Hematopoietic multipotent progenitor cell treated with erythropoietin and hydrocortisone succinate and interleukin-3 and kit ligand, for 17 days (in vitro differentiated cells): Measurements from ENCODE around the gene CABP2.
"Not testable (repeated sequence)": the region's sequence is repeated elsewhere in the genome, so short reads cannot be mapped to it uniquely, and the experiment has no call there.

Experiments used
- DNase-seq: peaks from one replicate; pipeline ENCODE4 v3.0.0-alpha.2; 2015; ENCODE audit warnings: low spot score

Gene CABP2

GRCh38 chr11:67522844-67523555, at the start of gene CABP2:
Gene CABP2, minus strand, starts transcription at chr11:67523446. Its CDS starts 120 bp downstream, at chr11:67523326.
- no peak for DNase-seq

DNA sequence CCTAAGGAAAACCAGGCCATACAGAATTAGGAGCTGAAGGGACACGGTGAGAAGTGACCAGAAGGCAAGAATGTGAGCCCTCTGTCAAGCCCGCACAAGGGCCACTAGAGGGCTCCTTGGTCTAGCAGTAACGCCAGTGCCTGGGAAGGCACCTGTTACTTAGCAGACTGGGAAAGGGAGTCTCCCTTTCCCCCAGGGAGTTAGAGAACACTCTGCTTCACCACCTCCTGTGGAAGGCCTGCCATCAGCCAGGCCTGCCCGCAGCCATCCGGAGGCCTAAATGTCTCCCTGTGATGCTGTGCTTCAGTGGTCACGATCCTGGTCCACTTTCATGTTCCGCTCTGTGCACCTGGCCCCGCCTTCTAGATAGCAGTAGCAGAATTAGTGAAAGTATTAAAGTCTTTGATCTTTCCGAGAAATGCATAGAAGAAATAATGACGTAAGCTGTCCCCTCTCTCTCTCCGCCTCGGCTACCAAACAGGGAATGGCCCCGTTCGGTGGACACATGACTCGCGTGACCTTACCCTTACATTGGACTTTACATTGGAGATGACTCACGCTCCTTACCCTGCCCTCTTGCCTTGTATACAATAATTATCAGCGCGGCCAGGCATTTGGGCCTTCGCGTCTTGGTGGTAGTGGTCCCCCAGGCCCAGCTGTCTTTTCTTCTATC, 49.6 kb upstream of the CABP2 start:
- DNase-seq: peak; percentile 29

DNA sequence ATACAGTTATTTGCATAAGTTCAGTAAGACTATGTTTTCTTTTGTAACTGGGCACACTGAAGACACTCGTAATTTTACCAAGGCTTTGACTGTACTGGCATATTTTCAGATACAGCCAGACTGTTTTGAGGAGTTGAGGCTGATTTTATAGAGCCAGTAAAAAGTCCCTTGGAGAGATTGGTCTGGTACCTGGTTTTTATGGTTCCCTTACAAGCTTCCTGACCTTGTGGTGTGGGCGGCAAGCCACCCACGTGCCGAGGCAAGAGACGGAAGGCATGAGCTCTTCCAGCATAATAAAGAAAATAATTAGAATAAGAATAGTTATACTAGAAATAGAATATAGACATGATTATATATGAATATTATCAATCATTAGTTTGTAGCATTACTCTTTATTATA, 49.1 kb upstream of the CABP2 start:
- DNase-seq: no peak

DNA sequence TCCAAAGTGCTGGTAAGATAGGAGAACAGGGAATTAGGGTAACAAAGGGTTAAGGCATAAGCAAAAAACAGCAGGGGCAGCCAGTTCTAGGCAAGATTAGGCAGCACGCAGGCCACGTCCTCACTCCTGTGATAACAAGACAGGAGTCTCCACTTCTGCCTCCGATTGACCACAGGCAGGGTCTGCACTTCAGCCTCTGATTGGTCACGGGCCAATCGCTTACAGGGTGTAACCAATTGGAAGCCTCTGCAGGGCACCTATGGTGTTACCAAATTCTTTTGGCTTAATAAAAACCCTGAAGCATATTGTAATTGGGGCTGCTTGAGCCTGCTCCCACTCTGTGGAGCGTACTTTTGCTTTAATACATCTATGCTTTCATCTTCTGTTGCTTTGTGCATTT, 48.2 kb upstream of the CABP2 start:
- DNase-seq: no peak

GRCh38 chr11:67564230-67564629, 41.0 kb upstream of the CABP2 start:
- no peak for DNase-seq

DNA sequence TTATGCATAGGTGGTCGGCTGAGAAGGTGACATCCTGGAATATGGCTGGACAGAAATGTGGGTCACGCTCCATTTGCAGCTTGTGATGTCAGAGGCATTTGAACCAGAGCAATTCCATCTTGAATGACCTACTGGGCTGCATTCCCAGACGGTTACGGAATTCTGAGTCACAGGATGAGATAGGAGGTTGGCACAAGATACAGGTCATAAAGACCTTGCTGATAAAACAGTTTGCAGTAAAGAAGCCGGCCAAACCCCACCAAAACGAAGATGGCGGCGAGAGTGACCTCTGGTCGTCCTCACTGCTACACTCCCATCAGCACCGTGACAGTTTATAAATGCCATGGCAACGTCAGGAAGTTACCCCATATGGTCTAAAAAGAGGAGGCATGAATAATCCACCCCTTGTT, 40.5 kb upstream of the CABP2 start:
- not testable (repeated sequence) for DNase-seq

DNA sequence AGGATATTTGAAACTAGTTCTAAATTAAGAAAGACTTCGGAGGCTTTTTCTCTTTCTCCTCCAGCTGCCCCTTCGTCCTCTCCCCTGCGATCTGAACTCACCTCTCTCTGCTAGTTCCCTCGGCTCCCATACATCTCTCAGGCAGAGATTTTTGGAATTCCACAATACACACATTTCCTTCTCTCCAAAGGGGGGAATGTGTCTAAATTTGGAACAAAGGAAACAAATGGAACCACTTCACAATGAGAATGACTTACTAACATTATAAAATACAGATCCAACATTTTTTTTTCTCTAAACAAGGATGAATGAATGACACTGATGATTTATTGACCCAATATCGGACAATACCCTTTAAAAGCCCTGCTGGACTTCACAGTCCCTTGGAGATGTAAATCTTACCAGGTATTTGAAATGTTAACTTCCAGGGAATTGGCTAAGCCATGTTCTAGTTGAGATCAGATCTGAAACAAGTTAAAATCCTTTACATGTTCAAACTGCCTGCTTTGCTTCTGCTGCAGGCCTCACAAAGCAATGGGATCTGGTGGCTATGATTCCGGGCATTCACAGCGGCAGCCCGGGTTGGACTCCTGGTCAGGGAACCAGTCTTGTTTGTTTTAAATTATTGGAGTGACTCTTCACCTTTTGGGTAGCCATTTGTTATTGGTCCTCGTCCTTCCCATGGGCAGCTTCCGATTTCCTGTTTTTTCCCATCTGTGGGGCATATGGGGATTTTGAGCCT, 39.9 kb upstream of the CABP2 start:
- no peak for DNase-seq

- no peak for DNase-seq
These were observed 38.8 kb upstream of the CABP2 start for GRCh38 chr11:67561971-67562619.

DNA sequence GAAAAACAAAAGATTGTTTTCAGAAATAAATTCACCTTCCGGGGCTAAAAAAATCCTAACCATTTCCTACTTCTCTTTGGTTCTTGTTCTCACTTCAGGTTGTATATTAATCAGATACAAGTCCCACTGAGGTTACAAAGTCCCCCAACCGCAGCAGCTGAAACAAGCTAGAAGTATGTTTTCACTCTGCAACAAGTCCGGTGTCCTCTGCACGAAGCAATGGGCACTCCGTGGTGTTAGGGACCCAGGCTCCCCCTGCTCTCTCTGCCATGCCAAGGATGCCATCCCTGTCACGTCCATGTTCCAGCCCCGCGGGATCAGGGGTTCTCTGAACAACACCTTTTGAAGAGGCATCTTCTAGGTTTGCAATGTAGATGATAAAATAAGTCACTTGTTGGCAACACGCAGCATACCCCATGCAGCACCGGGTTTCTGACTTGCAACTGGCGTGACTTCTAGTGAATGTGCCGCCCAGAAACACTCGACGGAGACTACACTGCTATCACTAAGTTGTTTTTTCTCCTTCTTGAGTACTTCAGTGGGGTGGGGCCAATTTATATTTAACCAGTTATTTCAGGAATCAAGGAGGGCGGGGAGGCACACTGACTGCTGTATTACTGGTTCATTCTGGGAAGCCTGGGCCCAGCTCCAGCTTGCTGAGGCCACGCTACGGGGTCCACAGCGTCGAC, 35.0 kb upstream of the CABP2 start:
- DNase-seq: no peak

GRCh38 chr11:67556244-67556643, 33.0 kb upstream of the CABP2 start:
- no peak for DNase-seq

- not testable (repeated sequence) for DNase-seq
These were observed 28.5 kb upstream of the CABP2 start for GRCh38 chr11:67551697-67552096.

- no peak for DNase-seq
These were observed 27.9 kb upstream of the CABP2 start for GRCh38 chr11:67551127-67551526.

GRCh38 chr11:67548555-67549110, 25.4 kb upstream of the CABP2 start:
- no peak for DNase-seq

GRCh38 chr11:67548112-67548511, 24.9 kb upstream of the CABP2 start:
- not testable (repeated sequence) for DNase-seq

DNA sequence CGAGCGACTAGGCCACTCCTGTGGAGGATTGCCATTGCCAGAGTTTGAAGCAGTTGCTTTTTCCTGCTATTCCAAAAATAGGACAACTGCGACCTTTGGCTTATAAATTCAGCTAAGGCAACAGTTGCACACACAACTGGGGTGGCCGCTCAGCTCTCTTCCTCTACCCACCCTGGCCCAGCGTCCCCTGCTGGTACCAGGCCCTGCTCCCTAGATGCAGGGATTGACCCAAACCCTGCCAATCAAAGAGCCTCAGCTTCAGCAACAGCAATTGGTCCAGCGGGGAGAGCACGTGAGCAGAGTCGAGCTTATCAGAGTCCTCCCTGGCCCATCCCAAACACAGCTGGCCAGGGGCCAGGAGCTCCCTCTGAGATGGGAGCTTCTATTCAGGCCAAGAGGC, 22.0 kb upstream of the CABP2 start:
- DNase-seq: peak; percentile 25

DNA sequence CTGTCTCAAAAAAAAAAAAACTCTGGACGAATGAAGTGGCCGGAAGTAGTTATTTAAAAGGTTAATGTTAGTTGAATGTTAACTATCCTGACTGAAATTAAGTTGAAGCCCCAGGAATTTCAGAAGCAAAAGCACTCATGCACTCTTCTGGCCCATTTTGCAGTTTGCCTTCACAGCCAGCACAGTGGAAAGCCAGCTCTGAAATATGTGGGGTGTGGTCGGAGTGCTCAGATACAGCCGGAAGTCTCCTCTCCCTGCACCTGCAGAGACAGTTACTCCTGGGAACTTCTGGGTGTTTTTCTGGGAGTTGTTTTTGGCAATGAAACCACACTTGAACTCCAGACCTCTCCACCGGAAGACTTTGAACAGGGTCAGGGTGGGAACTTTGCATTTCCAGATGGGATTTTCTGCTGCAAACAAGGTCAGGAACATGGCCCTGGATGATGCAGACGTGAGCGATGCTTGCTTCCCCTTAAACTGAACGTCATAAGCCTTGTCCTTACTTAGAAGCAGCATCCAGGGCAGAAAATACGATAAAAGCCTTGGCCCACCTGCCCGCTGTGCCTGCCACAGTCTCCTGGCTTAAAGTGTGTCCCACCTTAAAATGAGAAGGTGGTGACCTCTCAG, 21.5 kb upstream of the CABP2 start:
- no peak for DNase-seq

- DNase-seq: no peak
These were observed 20.3 kb upstream of the CABP2 start for GRCh38 chr11:67543585-67543984.

GRCh38 chr11:67542971-67543370, 19.7 kb upstream of the CABP2 start:
- DNase-seq: no peak

DNA sequence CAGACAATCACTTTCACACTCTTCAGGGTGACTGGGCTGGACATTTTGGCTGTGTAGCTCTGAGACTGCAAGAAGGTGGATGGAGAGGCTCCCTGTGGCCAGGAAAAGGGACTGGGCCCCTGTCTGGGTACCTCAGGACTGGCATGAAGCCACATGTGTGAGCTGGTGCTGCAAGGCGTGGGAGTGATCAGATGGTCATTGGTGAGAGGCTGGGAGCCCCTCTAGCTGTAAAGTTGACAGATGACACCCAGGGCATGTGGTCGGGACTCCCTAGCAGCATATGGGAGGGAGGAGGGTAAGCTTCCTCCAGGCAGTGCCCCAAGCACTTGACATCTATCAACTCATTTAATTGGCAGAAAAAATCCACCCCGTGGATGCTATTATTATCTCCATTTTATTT, 18.9 kb upstream of the CABP2 start:
- DNase-seq: no peak

DNA sequence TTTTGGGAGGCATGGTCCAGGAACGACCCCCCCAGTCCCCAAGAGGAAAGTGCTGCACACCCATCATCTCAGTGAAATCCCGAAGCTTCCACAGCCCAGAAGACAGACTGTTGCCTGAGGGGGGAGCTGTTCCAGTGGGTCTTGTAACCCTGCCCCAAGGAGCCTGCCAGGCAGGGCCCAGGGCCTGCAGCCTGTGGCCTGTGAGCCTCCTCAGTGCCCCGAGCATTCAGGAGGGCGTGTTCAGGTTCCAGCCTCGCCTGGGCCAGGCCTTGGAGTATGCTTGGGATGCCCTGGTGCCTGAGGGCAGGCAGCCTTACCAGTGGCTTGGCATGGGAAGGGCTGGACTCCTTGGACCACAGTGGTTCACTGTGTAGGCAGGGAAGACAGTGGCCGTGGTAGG, 18.0 kb upstream of the CABP2 start:
- no peak for DNase-seq

DNA sequence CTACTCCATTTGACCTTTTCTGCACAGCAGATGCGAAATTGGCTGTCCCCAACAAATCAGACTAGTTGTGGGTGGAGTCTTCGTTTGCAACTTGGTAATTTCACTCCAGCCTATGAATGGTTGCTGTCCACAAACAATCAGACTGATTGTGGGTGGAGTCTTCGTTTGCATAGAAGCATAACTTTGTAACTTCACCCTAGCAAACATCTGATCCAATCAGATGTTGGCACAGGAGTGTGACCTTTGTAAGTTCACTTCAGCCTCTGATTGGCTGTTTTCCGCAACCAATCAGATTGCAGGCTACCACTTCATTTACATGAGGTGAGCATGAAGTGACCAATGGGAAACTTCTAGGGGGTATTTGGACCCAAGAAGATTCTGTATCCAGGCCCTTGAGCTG, 16.3 kb upstream of the CABP2 start:
- no peak for DNase-seq
